T-helper 22 cell (primary cell): ENCODE results near the gene PCGF3.
"Not testable (repeated sequence)": the region's sequence is repeated elsewhere in the genome, so short reads cannot be mapped to it uniquely, and the experiment has no call there.

Source experiments
- DNase-seq: peaks from one replicate; pipeline ENCODE4 v3.0.0-alpha.2; 2020; ENCODE audit warnings: low read depth

Gene PCGF3

GRCh38 chr4:725391-726234, 20.0 kb downstream of the PCGF3 start:
- DNase-seq, result no peak

- no peak for DNase-seq
Measured at GRCh38 chr4:726235-726787, 20.7 kb downstream of the PCGF3 start.

GRCh38 chr4:726838-727237, 21.2 kb downstream of the PCGF3 start:
- no peak for DNase-seq

- DNase-seq, result no peak
Measured at GRCh38 chr4:727576-727975, 21.9 kb downstream of the PCGF3 start.

GRCh38 chr4:729336-730315, 24.0 kb downstream of the PCGF3 start:
- DNase-seq, result no peak

GRCh38 chr4:730511-730910, 24.9 kb downstream of the PCGF3 start:
- DNase-seq, result no peak

- DNase-seq, result not testable (repeated sequence)
Measured at GRCh38 chr4:730946-731904, 25.6 kb downstream of the PCGF3 start.

GRCh38 chr4:731954-732353, 26.3 kb downstream of the PCGF3 start:
- DNase-seq, result not testable (repeated sequence)

GRCh38 chr4:732486-732885, 26.9 kb downstream of the PCGF3 start:
- DNase-seq, result no peak

- no peak for DNase-seq
Measured at GRCh38 chr4:732911-733630, 27.4 kb downstream of the PCGF3 start.

GRCh38 chr4:733631-733980, 28.0 kb downstream of the PCGF3 start:
- no peak for DNase-seq

GRCh38 chr4:734075-734474, 28.4 kb downstream of the PCGF3 start:
- no peak for DNase-seq

GRCh38 chr4:734951-735350, 29.3 kb downstream of the PCGF3 start:
- no peak for DNase-seq

GRCh38 chr4:735583-735982, 30.0 kb downstream of the PCGF3 start:
- no peak for DNase-seq

- not testable (repeated sequence) for DNase-seq
Measured at GRCh38 chr4:736561-736960, 30.9 kb downstream of the PCGF3 start.

GRCh38 chr4:738781-739280, 33.2 kb downstream of the PCGF3 start:
- no peak for DNase-seq

- DNase-seq, result no peak
Measured at GRCh38 chr4:739569-739968, 33.9 kb downstream of the PCGF3 start.

- DNase-seq, result no peak
Measured at GRCh38 chr4:740011-740410, 34.4 kb downstream of the PCGF3 start.

GRCh38 chr4:740656-741282, 35.1 kb downstream of the PCGF3 start:
- DNase-seq, result no peak

- no peak for DNase-seq
Measured at GRCh38 chr4:742096-742741, 36.6 kb downstream of the PCGF3 start.
